NOMO-1 treated with dmso at 0.1 percent for 144 hours (cell line): ENCODE results near the gene PEX14.
"Not testable (repeated sequence)": the region's sequence is repeated elsewhere in the genome, so short reads cannot be mapped to it uniquely, and the experiment has no call there.

ENCODE experiments used
- DNase-seq: peaks from one replicate; lab custom pipeline; 2025; ENCODE audit not compliant: unreplicated experiment; lab: John Stamatoyannopoulos, UW

The PEX14 gene

GRCh38 chr1:10474613-10475507 lies at the start of gene PEX14:
Gene PEX14, plus strand, starts transcription at chr1:10474950. Its CDS starts 17 bp downstream, at chr1:10474967.
- DNase-seq: peak; percentile 91

GRCh38 chr1:10425826-10426534 lies 48.8 kb upstream of the PEX14 start:
- not testable (repeated sequence) for DNase-seq

- DNase-seq: not testable (repeated sequence)
Observed at GRCh38 chr1:10426535-10426848, 48.3 kb upstream of the PEX14 start.

- DNase-seq: no peak
Observed at GRCh38 chr1:10428984-10429383, 45.8 kb upstream of the PEX14 start.

- no peak for DNase-seq
Observed at GRCh38 chr1:10429868-10430215, 44.9 kb upstream of the PEX14 start.

GRCh38 chr1:10430216-10431069 lies 44.3 kb upstream of the PEX14 start, which contains the start of gene CENPS:
Gene CENPS, plus strand, starts transcription at chr1:10430433. Its CDS starts 85 bp downstream, at chr1:10430518.
- DNase-seq: peak; percentile 79

GRCh38 chr1:10431070-10431730 lies 43.5 kb upstream of the PEX14 start:
- no peak for DNase-seq

- no peak for DNase-seq
Observed at GRCh38 chr1:10432910-10433700, 41.6 kb upstream of the PEX14 start.

GRCh38 chr1:10433790-10434189 lies 41.0 kb upstream of the PEX14 start:
- no peak for DNase-seq

GRCh38 chr1:10434590-10434989 lies 40.2 kb upstream of the PEX14 start:
- no peak for DNase-seq

GRCh38 chr1:10437052-10437451 lies 37.7 kb upstream of the PEX14 start:
- DNase-seq: no peak

GRCh38 chr1:10438677-10439163 lies 36.0 kb upstream of the PEX14 start:
- DNase-seq: no peak

- DNase-seq: no peak
Observed at GRCh38 chr1:10440305-10440704, 34.4 kb upstream of the PEX14 start.

GRCh38 chr1:10440794-10441193 lies 34.0 kb upstream of the PEX14 start:
- DNase-seq: no peak

GRCh38 chr1:10444248-10444647 lies 30.5 kb upstream of the PEX14 start:
- no peak for DNase-seq

GRCh38 chr1:10444795-10445397 lies 29.9 kb upstream of the PEX14 start:
- DNase-seq: no peak

- DNase-seq: no peak
Observed at GRCh38 chr1:10446790-10447422, 27.8 kb upstream of the PEX14 start.

GRCh38 chr1:10449751-10450150 lies 25.0 kb upstream of the PEX14 start, which contains the start of gene CORT:
Gene CORT, plus strand, starts transcription at chr1:10450031. Its CDS starts 193 bp downstream, at chr1:10450224.
- no peak for DNase-seq
